Chondrocyte (in vitro differentiated cells): ENCODE measurements around the gene SMCO3. TPM values are rescaled to one million over a fixed set of nuclear protein-coding genes. Genes with fewer than 3 reads are reported as not detected.

Experiments
- DNase-seq: peaks from one replicate; pipeline ENCODE4 v3.0.0; 2021; ENCODE audit warnings: mixed read lengths, low spot score
- H3K27ac Mint-ChIP-seq: one replicate; pipeline ENCODE4 v1.8.0; 2021; ENCODE audit warnings: mild to moderate bottlenecking, moderate library complexity, mixed read lengths; ENCODE audit not compliant: unreplicated experiment
- H3K27me3 Mint-ChIP-seq: 2 replicates; pipeline ENCODE4 v1.8.0; 2021; ENCODE audit warnings: low read depth, mixed read lengths
- H3K36me3 Mint-ChIP-seq: 2 replicates; pipeline ENCODE4 v1.8.0; 2021; ENCODE audit warnings: low read depth, mixed read lengths
- H3K4me1 Mint-ChIP-seq: 2 replicates; pipeline ENCODE4 v1.8.0; 2021; ENCODE audit warnings: low read depth, mild to moderate bottlenecking, mixed read lengths
- H3K4me3 Mint-ChIP-seq: one replicate; pipeline ENCODE4 v1.8.0; 2021; ENCODE audit warnings: mild to moderate bottlenecking, moderate library complexity, mixed read lengths; ENCODE audit not compliant: unreplicated experiment
- H3K9me3 Mint-ChIP-seq: 2 replicates; pipeline ENCODE4 v1.8.0; 2021; ENCODE audit warnings: low read depth, mixed read lengths
- total RNA-seq: library from RNA; stranded (reverse); gene quantifications from 3 replicates; pipeline ENCODE4 v1.2.1, GENCODE V29; 2021
- TF ChIP-seq, protein P1 (sequence below): fragments of 200-600 bp; sonication (generic); IDR thresholded peaks from 2 replicates; pipeline ENCODE4 v1.5.0; 2021; ENCODE audit warnings: antibody characterized with exemption, mild to moderate bottlenecking, moderate library complexity

The SMCO3 gene
- total RNA-seq, 1 donor from 2014 or later: 0.17 TPM

DNA sequence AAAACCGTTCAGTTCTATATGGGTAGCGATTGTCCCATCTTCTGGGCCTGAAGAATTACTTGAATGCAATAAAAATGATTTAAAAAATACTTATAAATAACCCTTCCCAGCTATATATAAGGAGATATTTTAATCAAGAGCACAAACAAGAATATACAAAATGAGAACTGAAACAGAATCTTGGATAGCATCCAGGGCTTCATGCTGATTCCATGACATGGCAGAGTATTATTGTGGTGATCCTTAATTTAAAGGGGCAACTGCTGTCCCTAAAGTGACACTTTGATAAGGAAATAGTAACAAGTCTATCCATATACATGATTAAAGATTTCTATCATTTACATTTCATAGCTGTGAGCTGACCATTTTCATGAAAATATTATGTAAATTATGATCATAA, 29.5 kb downstream of the SMCO3 start:
- Mint-ChIP-seq H3K27ac (no peak overlapping the region), H3K9me3 (no peaks in the 10 kb centered on the region), H3K4me3 (no peak overlapping the region), H3K27me3 (no peaks in the 10 kb centered on the region), H3K4me1 (peaks cover 12% of the 10 kb centered on the region), H3K36me3 (peaks cover 25% of the 10 kb centered on the region)
- DNase-seq: no peak
- TF ChIP-seq, protein P1, sequence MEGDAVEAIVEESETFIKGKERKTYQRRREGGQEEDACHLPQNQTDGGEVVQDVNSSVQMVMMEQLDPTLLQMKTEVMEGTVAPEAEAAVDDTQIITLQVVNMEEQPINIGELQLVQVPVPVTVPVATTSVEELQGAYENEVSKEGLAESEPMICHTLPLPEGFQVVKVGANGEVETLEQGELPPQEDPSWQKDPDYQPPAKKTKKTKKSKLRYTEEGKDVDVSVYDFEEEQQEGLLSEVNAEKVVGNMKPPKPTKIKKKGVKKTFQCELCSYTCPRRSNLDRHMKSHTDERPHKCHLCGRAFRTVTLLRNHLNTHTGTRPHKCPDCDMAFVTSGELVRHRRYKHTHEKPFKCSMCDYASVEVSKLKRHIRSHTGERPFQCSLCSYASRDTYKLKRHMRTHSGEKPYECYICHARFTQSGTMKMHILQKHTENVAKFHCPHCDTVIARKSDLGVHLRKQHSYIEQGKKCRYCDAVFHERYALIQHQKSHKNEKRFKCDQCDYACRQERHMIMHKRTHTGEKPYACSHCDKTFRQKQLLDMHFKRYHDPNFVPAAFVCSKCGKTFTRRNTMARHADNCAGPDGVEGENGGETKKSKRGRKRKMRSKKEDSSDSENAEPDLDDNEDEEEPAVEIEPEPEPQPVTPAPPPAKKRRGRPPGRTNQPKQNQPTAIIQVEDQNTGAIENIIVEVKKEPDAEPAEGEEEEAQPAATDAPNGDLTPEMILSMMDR: no peak

- Mint-ChIP-seq H3K27me3 (no peaks in the 10 kb centered on the region), H3K27ac (no peak overlapping the region), H3K36me3 (peaks cover 13% of the 10 kb centered on the region), H3K4me1 (peaks cover 12% of the 10 kb centered on the region), H3K9me3 (no peaks in the 10 kb centered on the region), H3K4me3 (no peak overlapping the region)
- no peak for DNase-seq
- TF ChIP-seq, protein P1: no peak
Observed at GRCh38 chr12:14782756-14783155, 31.2 kb downstream of the SMCO3 start.

DNA sequence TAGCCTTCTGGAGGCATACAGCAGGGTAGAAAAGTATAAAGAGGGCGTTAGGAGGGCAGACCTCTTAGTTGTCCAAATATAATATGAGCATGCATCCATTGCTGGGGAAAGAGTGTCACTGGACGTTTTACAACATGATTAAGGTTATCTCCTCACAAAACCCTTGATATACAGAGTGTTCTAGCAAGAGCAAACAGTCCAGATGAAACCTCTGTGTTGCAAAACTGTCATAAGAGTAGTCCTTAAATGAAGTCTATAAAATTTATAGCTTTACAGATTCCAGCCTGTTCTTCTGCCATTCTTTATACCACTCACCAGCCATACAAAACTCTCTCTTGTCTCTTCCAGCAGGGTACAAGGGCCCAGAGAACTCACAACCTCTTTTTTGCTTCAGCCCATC, 32.4 kb downstream of the SMCO3 start:
- H3K27me3 Mint-ChIP-seq: no peaks in the 10 kb centered on the region
- H3K9me3 Mint-ChIP-seq: no peaks in the 10 kb centered on the region
- no peak for DNase-seq
- TF ChIP-seq, protein P1: no peak
- H3K4me3 Mint-ChIP-seq: no peak overlapping the region
- H3K36me3 Mint-ChIP-seq: peaks cover 4% of the 10 kb centered on the region
- H3K27ac Mint-ChIP-seq: no peak overlapping the region
- H3K4me1 Mint-ChIP-seq: peaks cover 23% of the 10 kb centered on the region

- DNase-seq: no peak
- H3K9me3 Mint-ChIP-seq: no peaks in the 10 kb centered on the region
- H3K27me3 Mint-ChIP-seq: no peaks in the 10 kb centered on the region
- TF ChIP-seq, protein P1: no peak
- no peak overlapping the region for H3K27ac Mint-ChIP-seq
- H3K4me3 Mint-ChIP-seq: no peak overlapping the region
- H3K36me3 Mint-ChIP-seq: peaks cover 3% of the 10 kb centered on the region
- H3K4me1 Mint-ChIP-seq: peaks cover 30% of the 10 kb centered on the region
Observed at GRCh38 chr12:14780859-14781258, 33.1 kb downstream of the SMCO3 start.

DNA sequence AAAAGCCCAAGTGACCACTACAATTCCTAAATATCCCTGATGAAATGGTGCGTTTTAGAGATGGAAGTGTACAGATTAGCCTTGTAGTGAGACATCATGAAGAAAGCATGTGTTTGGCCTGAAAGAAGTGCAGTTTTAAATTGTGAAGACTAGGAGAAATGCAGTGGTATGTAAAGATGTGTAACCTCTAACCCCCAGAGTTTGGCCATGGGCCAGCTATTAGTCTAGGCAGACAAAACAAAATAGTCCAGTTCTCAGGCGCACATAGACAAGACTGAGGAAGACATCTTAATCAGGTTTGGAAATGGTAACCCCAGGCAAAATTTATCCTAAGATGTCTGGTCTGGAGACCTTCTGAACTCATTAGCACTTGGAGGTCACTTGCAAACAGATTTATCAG, 34.1 kb downstream of the SMCO3 start:
- H3K4me3 Mint-ChIP-seq: no peak overlapping the region

More for the DNA sequence above, 34.1 kb downstream of the SMCO3 start:
- H3K36me3 Mint-ChIP-seq: peaks cover under 1% of the 10 kb centered on the region
- TF ChIP-seq, protein P1: no peak
- H3K27me3 Mint-ChIP-seq: no peaks in the 10 kb centered on the region
- H3K27ac Mint-ChIP-seq: no peak overlapping the region
- H3K9me3 Mint-ChIP-seq: no peaks in the 10 kb centered on the region
- H3K4me1 Mint-ChIP-seq: peaks cover 37% of the 10 kb centered on the region
- no peak for DNase-seq
